ES-I3 (cell line): Measurements from ENCODE around the gene BEX3.
"Not testable (repeated sequence)": the region's sequence is repeated elsewhere in the genome, so short reads cannot be mapped to it uniquely, and the experiment has no call there.

Experiments used
- H3K36me3 ChIP-seq: 2 replicates; pipeline ENCODE4 v1.6.1; 2013; ENCODE audit warnings: mild to moderate bottlenecking, low read length, control low read depth, moderate library complexity; ENCODE audit not compliant: insufficient read depth
- H3K4me1 ChIP-seq: 2 replicates; pipeline ENCODE4 v1.6.1; 2013; ENCODE audit warnings: mild to moderate bottlenecking, control low read depth, low read length; ENCODE audit not compliant: insufficient read depth
- H3K9ac ChIP-seq: 2 replicates; pipeline ENCODE4 v1.6.1; 2013; ENCODE audit warnings: low read depth, mild to moderate bottlenecking, low read length, moderate library complexity
- H3K9me3 ChIP-seq: 2 replicates; pipeline ENCODE4 v1.6.1; 2013; ENCODE audit warnings: mild to moderate bottlenecking, low read length, moderate library complexity; ENCODE audit not compliant: control insufficient read depth, insufficient read depth

BEX3 gene

DNA sequence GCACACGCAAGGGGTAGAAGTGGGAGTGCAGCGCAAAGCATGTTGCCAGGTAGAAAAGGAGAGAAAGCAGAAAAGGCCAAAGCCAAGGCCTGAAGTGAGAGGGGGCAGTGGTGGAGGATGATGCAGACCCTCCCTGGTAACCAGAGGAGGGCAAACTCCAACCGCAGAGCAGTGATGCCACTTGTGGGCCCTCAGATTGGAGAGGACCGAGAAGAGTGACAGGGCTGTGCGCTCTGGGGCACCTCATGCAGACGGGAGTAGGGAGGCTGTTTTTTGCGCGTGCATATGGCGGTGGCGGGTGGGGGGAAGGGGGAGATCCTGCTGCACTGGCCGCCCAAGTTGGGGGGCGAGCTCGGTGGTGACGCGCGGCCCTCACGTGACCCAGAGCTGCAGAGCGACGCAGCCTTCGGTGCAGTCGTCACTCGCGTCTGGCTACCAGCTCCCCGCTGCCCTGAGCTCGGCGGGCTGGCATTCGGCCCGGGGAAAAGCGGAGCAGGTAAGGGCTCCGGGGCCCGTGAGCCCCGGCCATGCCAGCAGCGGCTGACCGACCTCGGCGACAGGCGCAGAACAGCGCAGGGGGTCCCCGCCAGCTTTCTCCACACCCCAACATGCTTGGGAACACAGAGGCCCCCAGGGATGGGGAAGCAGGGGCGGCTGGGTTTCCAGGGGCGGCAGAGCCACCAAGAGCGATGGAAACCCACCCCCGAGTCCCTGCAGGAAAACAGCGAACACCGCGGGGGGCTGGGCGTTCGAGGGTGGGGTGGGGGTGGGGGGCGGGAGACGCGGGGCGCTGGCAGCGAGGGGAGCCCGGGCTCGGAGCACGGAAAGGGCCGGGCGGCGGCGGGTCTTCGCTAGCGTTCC, at the start of gene BEX3:
Gene BEX3 (plus strand): TSS at position 421 of the 861 bp plus-strand sequence. CDS start 984 bp downstream, outside the sequence.
- Histone ChIP-seq H3K36me3 (peaks cover 17% of the 10 kb centered on the region), H3K4me1 (peaks cover 19% of the 10 kb centered on the region), H3K9me3 (no peaks in the 10 kb centered on the region), H3K9ac (peak within 1 kb of the TSS; percentile 84)

GRCh38 chrX:103329991-103330390, 46.3 kb upstream of the BEX3 start, which contains the start of gene TCEAL7:
Gene TCEAL7 (plus strand): TSS chrX:103330239. CDS start chrX:103331404, 1,165 bp downstream.
- Histone ChIP-seq H3K9me3 (no peaks in the 10 kb centered on the region), H3K36me3 (no peaks in the 10 kb centered on the region), H3K4me1 (peaks cover 16% of the 10 kb centered on the region), H3K9ac (peak within 1 kb of the TSS; percentile 50)

DNA sequence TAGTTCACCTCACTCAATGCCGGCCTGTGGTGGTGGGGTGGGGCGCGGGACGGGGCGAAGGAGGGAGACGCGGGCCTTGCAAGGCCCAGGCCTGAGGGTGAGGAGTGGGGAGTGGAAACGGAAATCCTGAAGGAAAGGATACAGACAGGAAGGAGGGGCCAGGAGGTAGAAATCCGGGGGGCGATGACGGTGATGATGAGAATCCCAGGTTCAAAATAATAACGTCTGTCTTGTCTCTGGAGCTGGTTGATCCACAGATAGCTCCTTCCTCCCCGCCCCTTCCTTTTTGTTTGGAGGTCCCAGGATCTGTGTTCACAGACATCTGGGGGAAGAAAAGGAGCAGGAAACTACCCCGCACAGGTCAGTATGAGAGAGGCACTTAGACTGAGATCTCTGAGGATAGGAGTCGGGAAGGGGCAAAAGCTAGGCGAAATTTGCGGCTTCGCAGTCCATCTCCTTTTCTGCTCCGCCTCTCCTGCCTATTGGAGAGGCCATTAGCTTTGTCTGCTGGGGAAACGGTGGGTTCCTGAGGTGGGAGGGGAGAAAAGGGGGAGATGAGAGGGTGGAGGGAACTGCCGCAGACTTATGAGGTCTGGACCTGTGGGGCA, 45.6 kb upstream of the BEX3 start:
- peak overlapping the region; percentile 50; the same call in 1 of the 2 replicates for H3K9ac ChIP-seq
- no peaks in the 10 kb centered on the region for H3K36me3 ChIP-seq
- H3K9me3 ChIP-seq: no peaks in the 10 kb centered on the region
- H3K4me1 ChIP-seq: peaks cover 16% of the 10 kb centered on the region

- Histone ChIP-seq H3K4me1 (0 out of 2 replicates have a peak, but pooled peaks cover 4% of the 10 kb centered on the region), H3K36me3 (no peaks in the 10 kb centered on the region), H3K9me3 (no peaks in the 10 kb centered on the region), H3K9ac (no peak overlapping the region)
Measured at GRCh38 chrX:103338663-103339062, 37.7 kb upstream of the BEX3 start.

GRCh38 chrX:103343105-103343504, 33.2 kb upstream of the BEX3 start:
- H3K36me3 ChIP-seq: no peaks in the 10 kb centered on the region
- no peak overlapping the region for H3K9ac ChIP-seq
- no peaks in the 10 kb centered on the region for H3K4me1 ChIP-seq
- no peaks in the 10 kb centered on the region for H3K9me3 ChIP-seq

DNA sequence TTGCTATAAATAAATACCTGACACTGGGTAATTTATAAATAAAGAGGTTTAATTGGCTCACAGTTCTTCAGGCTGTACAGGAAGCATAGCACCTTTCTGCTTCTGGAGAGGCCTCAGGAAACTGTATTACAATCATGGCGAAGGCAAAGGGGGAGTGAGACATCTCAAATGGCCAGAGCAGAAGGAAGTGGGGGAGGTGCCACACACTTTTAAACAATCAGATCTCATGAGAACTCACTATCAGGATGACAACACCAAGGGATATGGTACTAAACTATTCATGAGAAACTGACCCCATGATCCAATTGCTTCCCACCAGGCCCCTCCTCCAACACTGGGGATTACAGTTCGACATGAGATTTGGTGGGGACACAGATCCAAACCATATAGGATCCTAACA, 31.7 kb upstream of the BEX3 start:
- Histone ChIP-seq H3K36me3 (no peaks in the 10 kb centered on the region), H3K9ac (no peak overlapping the region), H3K9me3 (no peaks in the 10 kb centered on the region), H3K4me1 (no peaks in the 10 kb centered on the region)

- Histone ChIP-seq H3K36me3 (no peaks in the 10 kb centered on the region), H3K4me1 (peaks cover 11% of the 10 kb centered on the region), H3K9ac (peak overlapping the region; percentile 45; the same call in 1 of the 2 replicates), H3K9me3 (no peaks in the 10 kb centered on the region)
Measured at GRCh38 chrX:103347682-103348397, 28.5 kb upstream of the BEX3 start.

- H3K9ac ChIP-seq: peak within 1 kb of the TSS; percentile 88
- H3K9me3 ChIP-seq: no peaks in the 10 kb centered on the region
- peaks cover 6% of the 10 kb centered on the region; the same call in 1 of the 2 replicates for H3K4me1 ChIP-seq
- H3K36me3 ChIP-seq: no peaks in the 10 kb centered on the region
Measured at GRCh38 chrX:103356130-103356798, 20.1 kb upstream of the BEX3 start, which contains the start of gene TCEAL9. Gene TCEAL9 (plus strand): TSS chrX:103356506. CDS start chrX:103357685, 1,179 bp downstream.

GRCh38 chrX:103356858-103357257, 19.5 kb upstream of the BEX3 start:
- Histone ChIP-seq H3K36me3 (no peaks in the 10 kb centered on the region), H3K9ac (peak overlapping the region; percentile 88), H3K4me1 (peaks cover 11% of the 10 kb centered on the region), H3K9me3 (no peaks in the 10 kb centered on the region)

DNA sequence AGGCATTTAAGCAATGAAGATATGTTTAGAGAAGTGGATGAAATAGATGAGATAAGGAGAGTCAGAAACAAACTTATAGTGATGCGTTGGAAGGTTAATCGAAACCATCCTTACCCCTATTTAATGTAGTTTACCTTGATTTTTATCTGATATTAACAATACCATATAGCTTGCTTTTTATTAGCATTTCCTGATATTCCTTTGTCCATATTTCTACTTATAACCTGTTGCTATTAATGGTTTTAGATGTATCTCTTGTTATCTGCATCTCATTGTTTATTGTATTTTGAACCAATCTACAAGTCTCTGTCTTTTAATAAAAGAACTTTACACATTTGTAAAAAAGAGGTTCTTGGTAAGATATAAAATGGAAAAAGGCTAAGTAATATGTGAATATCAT, 18.5 kb upstream of the BEX3 start:
- Histone ChIP-seq H3K9ac (no peak overlapping the region; the same call in 1 of the 2 replicates), H3K36me3 (no peaks in the 10 kb centered on the region), H3K4me1 (peaks cover 16% of the 10 kb centered on the region), H3K9me3 (no peaks in the 10 kb centered on the region)

GRCh38 chrX:103359605-103360004, 16.7 kb upstream of the BEX3 start:
- H3K9me3 ChIP-seq, H3K36me3 ChIP-seq, H3K9ac ChIP-seq: not testable (repeated sequence)
- H3K4me1 ChIP-seq: peaks cover 18% of the 10 kb centered on the region

GRCh38 chrX:103360092-103360491, 16.2 kb upstream of the BEX3 start:
- Histone ChIP-seq H3K36me3 (no peaks in the 10 kb centered on the region), H3K9ac (no peak overlapping the region), H3K4me1 (peaks cover 18% of the 10 kb centered on the region), H3K9me3 (no peaks in the 10 kb centered on the region)

- Histone ChIP-seq H3K9ac (no peak overlapping the region), H3K9me3 (no peaks in the 10 kb centered on the region), H3K4me1 (peaks cover 18% of the 10 kb centered on the region), H3K36me3 (no peaks in the 10 kb centered on the region)
Measured at GRCh38 chrX:103360916-103361315, 15.4 kb upstream of the BEX3 start.

DNA sequence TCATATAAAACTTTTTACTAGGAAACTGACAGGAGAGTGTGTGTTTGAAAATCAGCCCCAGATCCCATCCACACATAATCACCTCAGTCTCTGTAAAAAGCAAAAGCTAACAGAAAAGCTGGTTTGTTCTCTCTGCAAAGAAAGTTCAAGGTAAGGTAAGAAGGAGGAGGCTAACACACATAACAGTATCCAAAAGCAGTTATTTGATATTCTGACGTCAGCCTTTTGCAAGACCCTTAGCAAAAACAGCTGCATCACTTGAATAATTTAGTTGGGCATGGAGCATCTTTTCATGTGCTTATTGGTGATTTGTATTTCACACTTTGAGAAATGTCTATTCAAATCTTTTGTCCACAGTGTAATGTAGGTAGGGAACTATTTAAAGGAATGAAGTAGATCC, 14.5 kb upstream of the BEX3 start:
- H3K9ac ChIP-seq: no peak overlapping the region
- no peaks in the 10 kb centered on the region for H3K36me3 ChIP-seq
- H3K9me3 ChIP-seq: no peaks in the 10 kb centered on the region
- H3K4me1 ChIP-seq: peaks cover 18% of the 10 kb centered on the region
